Neuronal stem cell (in vitro differentiated cells): Measurements from ENCODE around the gene CRAT.
A peak's percentile ranks its signal among the peaks of the same experiment; 100 is the strongest.

Experiments used
- DNase-seq: peaks from one replicate; pipeline ENCODE4 v3.0.0-alpha.2; 2013; ENCODE audit warnings: low spot score
- H2AFZ ChIP-seq: one replicate; pipeline ENCODE4 v1.6.1; 2013; ENCODE audit warnings: mild to moderate bottlenecking, low read length, inconsistent platforms
- H2AK5ac ChIP-seq: 2 replicates; pipeline ENCODE4 v1.6.1; 2013; ENCODE audit warnings: low read depth, mild to moderate bottlenecking, inconsistent platforms, low read length, moderate library complexity, mixed read lengths
- H2BK120ac ChIP-seq: 2 replicates; pipeline ENCODE4 v1.6.1; 2013; ENCODE audit warnings: low read depth, mild to moderate bottlenecking, inconsistent platforms, low read length, moderate library complexity, mixed read lengths
- H2BK12ac ChIP-seq: one replicate; pipeline ENCODE4 v1.6.1; 2013; ENCODE audit warnings: low read length, inconsistent platforms
- H2BK15ac ChIP-seq: 2 replicates; pipeline ENCODE4 v1.6.1; 2013; ENCODE audit warnings: mild to moderate bottlenecking, low read length, inconsistent platforms, mixed read lengths
- H2BK5ac ChIP-seq: one replicate; pipeline ENCODE4 v1.6.1; 2013; ENCODE audit warnings: inconsistent platforms, mild to moderate bottlenecking, low read length, moderate library complexity
- H3K14ac ChIP-seq: one replicate; pipeline ENCODE4 v1.6.1; 2013; ENCODE audit warnings: low read length, inconsistent platforms
- H3K18ac ChIP-seq: 2 replicates; pipeline ENCODE4 v1.6.1; 2013; ENCODE audit warnings: low read length, inconsistent platforms
- H3K23ac ChIP-seq: 2 replicates; pipeline ENCODE4 v1.6.1; 2013; ENCODE audit warnings: low read depth, mild to moderate bottlenecking, mixed read lengths, low read length, inconsistent platforms; ENCODE audit not compliant: poor library complexity
- H3K27ac ChIP-seq: replicated peaks from 3 replicates; pipeline ENCODE4 v1.5.1; 2013; ENCODE audit warnings: low read length, inconsistent platforms
- H3K27me3 ChIP-seq, 3 experiments: 2 replicates each; pipeline ENCODE4 v1.6.1; 2013; ENCODE audit warnings: low read length in 3 of 3, mild to moderate bottlenecking in 2 of 3, inconsistent platforms in 1 of 3, low read depth in 1 of 3, mixed read lengths in 1 of 3, moderate library complexity in 1 of 3; ENCODE audit not compliant: control insufficient read depth in 3 of 3, insufficient read depth in 3 of 3
- H3K36me3 ChIP-seq, 2 donors: replicated peaks in 1 of 2; 2 replicates each; pipeline ENCODE4 v1.6.1; 2013; ENCODE audit warnings: low read length in 2 of 2; ENCODE audit not compliant: control insufficient read depth in 2 of 2, insufficient read depth in 2 of 2
- H3K4ac ChIP-seq: 2 replicates; pipeline ENCODE4 v1.6.1; 2013; ENCODE audit warnings: inconsistent platforms, mild to moderate bottlenecking, low read length, moderate library complexity
- H3K4me1 ChIP-seq, 2 donors: 1 replicate in 1 of 2; 2 replicates in 1 of 2; pipeline ENCODE4 v1.6.1; 2013; ENCODE audit warnings: low read length in 2 of 2, low read depth in 1 of 2; ENCODE audit not compliant: control insufficient read depth in 2 of 2, insufficient read depth in 1 of 2
- H3K4me2 ChIP-seq: one replicate; pipeline ENCODE4 v1.6.1; 2013; ENCODE audit warnings: mild to moderate bottlenecking, low read length, inconsistent platforms; ENCODE audit not compliant: insufficient read depth, poor library complexity, severe bottlenecking
- H3K4me3 ChIP-seq, 2 donors: 2 replicates each; pipeline ENCODE4 v1.5.1; 2013; ENCODE audit warnings: low read length in 2 of 2, mild to moderate bottlenecking in 2 of 2, inconsistent platforms in 1 of 2, moderate library complexity in 1 of 2
- H3K79me1 ChIP-seq: one replicate; pipeline ENCODE4 v1.6.1; 2013; ENCODE audit warnings: low read depth, mild to moderate bottlenecking, inconsistent platforms, low read length, moderate library complexity
- H3K9ac ChIP-seq: one replicate; pipeline ENCODE4 v1.6.1; 2013; ENCODE audit warnings: mild to moderate bottlenecking, low read depth, low read length, inconsistent platforms; ENCODE audit not compliant: poor library complexity
- H3K9me3 ChIP-seq, 2 donors: replicated peaks in 1 of 2; 2 replicates each; pipeline versions ENCODE3 to v1.6.1; 2013; ENCODE audit warnings: low read length in 2 of 2, mild to moderate bottlenecking in 2 of 2, inconsistent platforms in 1 of 2, low read depth in 1 of 2, mixed read lengths in 1 of 2, moderate library complexity in 1 of 2; ENCODE audit not compliant: control insufficient read depth in 2 of 2, insufficient read depth in 1 of 2
- H4K8ac ChIP-seq: one replicate; pipeline ENCODE4 v1.6.1; 2013; ENCODE audit warnings: low read depth, mild to moderate bottlenecking, inconsistent platforms, low read length, moderate library complexity
- H4K91ac ChIP-seq: one replicate; pipeline ENCODE4 v1.6.1; 2013; ENCODE audit warnings: low read length, low read depth, mild to moderate bottlenecking, inconsistent platforms; ENCODE audit not compliant: poor library complexity
- WGBS, 2 donors: extraction: QIAGEN DNeasy Blood & Tissue Kit; methylation state at CpG; one replicate each; pipeline ENCODE4 v1.1.7; 2013; ENCODE audit warnings: missing lambda C conversion rate in 2 of 2, mixed read lengths in 1 of 2; ENCODE audit not compliant: insufficient read length in 2 of 2, insufficient replicate concordance in 1 of 2; ENCODE audit errors: extremely low coverage in 2 of 2; 5-methylcytosine and 5-hydroxymethylcytosine counted together

The CRAT gene

DNA sequence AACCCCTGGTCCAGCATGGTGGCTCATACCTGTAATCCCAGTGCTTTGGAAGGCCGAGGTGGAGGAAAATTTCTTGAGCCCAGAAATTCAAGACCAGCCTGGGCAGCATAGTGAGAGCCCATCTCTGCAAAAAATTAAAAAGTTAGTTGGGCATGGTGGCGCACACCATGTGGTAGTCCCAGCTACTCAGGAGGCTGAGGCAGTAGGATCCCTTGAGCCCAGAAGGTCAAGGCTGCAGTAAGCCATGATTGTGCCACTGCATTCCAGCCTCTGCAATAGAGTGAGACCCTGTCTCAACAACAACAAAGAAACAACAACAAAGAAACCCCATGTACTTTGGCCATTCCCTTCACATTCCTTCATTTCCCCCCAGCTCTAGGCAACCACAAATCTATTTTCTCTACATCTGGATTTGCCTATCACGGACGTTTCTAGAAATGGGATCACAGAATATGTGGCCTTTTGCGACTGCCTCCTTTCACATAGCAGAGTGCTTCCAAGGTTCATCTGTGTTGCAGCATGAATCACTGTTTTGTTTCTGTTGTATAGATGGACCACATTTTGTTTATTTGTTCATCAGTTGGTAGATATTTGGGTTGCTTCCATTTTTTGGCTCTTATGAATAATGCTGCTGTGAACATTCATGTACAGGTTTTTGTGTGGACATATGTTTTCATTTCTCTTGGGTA lies 56.3 kb downstream of the CRAT start:
- Histone ChIP-seq H3K14ac (no peak overlapping the region), H3K27ac (no peak overlapping the region), H4K8ac (no peak overlapping the region), H3K4me2 (no peak overlapping the region), H3K27me3 (no peaks in the 10 kb centered on the region), H3K9me3 (peaks cover 0 to 2% of the 10 kb centered on the region in 2 donors), H3K4me1 (no peaks in the 10 kb centered on the region), H2BK15ac (no peak overlapping the region), H3K9ac (no peak overlapping the region), H3K79me1 (peaks cover 2% of the 10 kb centered on the region), H2BK5ac (no peak overlapping the region), H2AK5ac (no peak overlapping the region), H3K18ac (no peak overlapping the region), H3K36me3 (peaks cover 16 to 33% of the 10 kb centered on the region in 2 donors), H3K4ac (no peak overlapping the region), H2AFZ (no peak overlapping the region), H2BK12ac (no peak overlapping the region), H4K91ac (no peak overlapping the region), H3K23ac (no peak overlapping the region), H3K4me3 (no peak overlapping the region), H2BK120ac (no peak overlapping the region)
- no CpG with 5 or more reads among the region's 5 CpGs for WGBS, 2 donors
- no peak for DNase-seq

- no CpG with 5 or more reads among the region's 6 CpGs for WGBS, 2 donors
- no peak overlapping the region for H2BK12ac ChIP-seq
- no peak overlapping the region for H3K14ac ChIP-seq
- H2BK120ac ChIP-seq = no peak overlapping the region
- no peak overlapping the region for H2BK5ac ChIP-seq
- no peak overlapping the region for H2AK5ac ChIP-seq
- H4K8ac ChIP-seq = no peak overlapping the region
- H3K4ac ChIP-seq = no peak overlapping the region
- no peaks in the 10 kb centered on the region for H3K4me1 ChIP-seq
- peaks cover 0 to 2% of the 10 kb centered on the region in 2 donors for H3K9me3 ChIP-seq
- no peak overlapping the region for H3K9ac ChIP-seq
- no peak overlapping the region for H2AFZ ChIP-seq
- no peak overlapping the region for H3K18ac ChIP-seq
- H3K27me3 ChIP-seq = no peaks in the 10 kb centered on the region
- no peak overlapping the region for H3K4me3 ChIP-seq
- peaks cover 20 to 42% of the 10 kb centered on the region in 2 donors for H3K36me3 ChIP-seq
- H3K79me1 ChIP-seq = peaks cover 2% of the 10 kb centered on the region
- H3K4me2 ChIP-seq = no peak overlapping the region
- H4K91ac ChIP-seq = no peak overlapping the region
- no peak overlapping the region for H2BK15ac ChIP-seq
- H3K23ac ChIP-seq = no peak overlapping the region
- H3K27ac ChIP-seq = no peak overlapping the region
- no peak for DNase-seq
Observed at GRCh38 chr9:129053020-129053419, 57.6 kb downstream of the CRAT start.

DNA sequence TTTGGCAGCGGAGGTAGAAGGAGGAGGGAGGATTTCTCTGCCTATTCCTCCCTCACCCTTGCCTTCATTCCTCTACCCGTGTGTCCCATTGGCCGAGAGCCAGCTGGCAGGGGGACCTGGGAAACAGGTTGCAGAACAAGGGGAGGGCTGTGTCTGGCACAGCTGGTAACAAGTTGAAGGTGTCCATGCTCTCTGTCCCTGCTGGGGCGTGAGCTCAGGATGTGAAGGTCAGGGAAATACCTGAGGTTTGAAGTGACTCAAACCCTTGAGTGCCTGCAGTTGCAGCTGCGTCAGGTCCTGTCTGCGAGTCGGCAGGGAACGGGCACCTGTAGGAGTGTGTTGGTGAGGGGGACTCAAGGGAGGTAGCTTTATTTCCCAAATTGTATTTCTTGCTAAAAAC lies 58.0 kb downstream of the CRAT start:
- H3K9me3 ChIP-seq = peaks cover 0 to 2% of the 10 kb centered on the region in 2 donors
- peak overlapping the region; percentile 82 for H4K8ac ChIP-seq
- H3K4me2 ChIP-seq = peak overlapping the region; percentile 11
- H2BK15ac ChIP-seq = no peak overlapping the region
- H3K27me3 ChIP-seq = no peaks in the 10 kb centered on the region
- H3K23ac ChIP-seq = peak overlapping the region; percentile 80
- peaks cover 2% of the 10 kb centered on the region for H3K79me1 ChIP-seq
- no peak overlapping the region for H3K4ac ChIP-seq
- peaks cover 22 to 44% of the 10 kb centered on the region in 2 donors for H3K36me3 ChIP-seq
- no peak for DNase-seq
- H3K9ac ChIP-seq = no peak overlapping the region
- H3K4me3 ChIP-seq = no peak overlapping the region
- no peak overlapping the region for H2AFZ ChIP-seq
- H3K18ac ChIP-seq = no peak overlapping the region
- no peak overlapping the region for H2BK120ac ChIP-seq
- WGBS, 2 donors = no CpG with 5 or more reads among the region's 8 CpGs
- no peaks in the 10 kb centered on the region for H3K4me1 ChIP-seq
- no peak overlapping the region for H2BK12ac ChIP-seq
- H3K27ac ChIP-seq = no peak overlapping the region
- no peak overlapping the region for H3K14ac ChIP-seq
- no peak overlapping the region for H2AK5ac ChIP-seq
- H4K91ac ChIP-seq = no peak overlapping the region
- no peak overlapping the region for H2BK5ac ChIP-seq
